DOHH2 (cell line): ENCODE results near the gene NFIX.

Experiments
- CTCF ChIP-seq: fragments of 200-600 bp; sonication (generic); IDR thresholded peaks from one replicate; pipeline ENCODE4 v1.5.1; 2014; ENCODE audit warnings: antibody characterized with exemption, mild to moderate bottlenecking, low read depth, low read length; ENCODE audit not compliant: poor library complexity, severe bottlenecking
- EZH2phosphoT487 ChIP-seq: fragments of 200-600 bp; sonication (generic); IDR thresholded peaks from 2 replicates; pipeline ENCODE4 v1.6.1; 2017; ENCODE audit warnings: borderline replicate concordance, mild to moderate bottlenecking, antibody characterized with exemption, low read length, moderate library complexity, mixed read lengths

GRCh38 chr19:13012690-13013608 is 17.7 kb downstream of the NFIX start:
- no peak for TF ChIP-seq CTCF
- peak; percentile 54; the same call in 1 of the 2 replicates for TF ChIP-seq EZH2phosphoT487
